Inflammatory macrophage (primary cell): ENCODE data around the gene C1S.
"Not testable (repeated sequence)": the region's sequence is repeated elsewhere in the genome, so short reads cannot be mapped to it uniquely, and the experiment has no call there.

Source experiments
- DNase-seq, 2 donors: peaks; one replicate each; pipeline ENCODE4 v3.0.0-alpha.2; 2020 to 2022

C1S gene

GRCh38 chr12:7107181-7107580 lies 46.7 kb downstream of the C1S start:
- not testable (repeated sequence) for DNase-seq

- DNase-seq: no peak
Measured at GRCh38 chr12:7107636-7108002, 47.1 kb downstream of the C1S start.

DNA sequence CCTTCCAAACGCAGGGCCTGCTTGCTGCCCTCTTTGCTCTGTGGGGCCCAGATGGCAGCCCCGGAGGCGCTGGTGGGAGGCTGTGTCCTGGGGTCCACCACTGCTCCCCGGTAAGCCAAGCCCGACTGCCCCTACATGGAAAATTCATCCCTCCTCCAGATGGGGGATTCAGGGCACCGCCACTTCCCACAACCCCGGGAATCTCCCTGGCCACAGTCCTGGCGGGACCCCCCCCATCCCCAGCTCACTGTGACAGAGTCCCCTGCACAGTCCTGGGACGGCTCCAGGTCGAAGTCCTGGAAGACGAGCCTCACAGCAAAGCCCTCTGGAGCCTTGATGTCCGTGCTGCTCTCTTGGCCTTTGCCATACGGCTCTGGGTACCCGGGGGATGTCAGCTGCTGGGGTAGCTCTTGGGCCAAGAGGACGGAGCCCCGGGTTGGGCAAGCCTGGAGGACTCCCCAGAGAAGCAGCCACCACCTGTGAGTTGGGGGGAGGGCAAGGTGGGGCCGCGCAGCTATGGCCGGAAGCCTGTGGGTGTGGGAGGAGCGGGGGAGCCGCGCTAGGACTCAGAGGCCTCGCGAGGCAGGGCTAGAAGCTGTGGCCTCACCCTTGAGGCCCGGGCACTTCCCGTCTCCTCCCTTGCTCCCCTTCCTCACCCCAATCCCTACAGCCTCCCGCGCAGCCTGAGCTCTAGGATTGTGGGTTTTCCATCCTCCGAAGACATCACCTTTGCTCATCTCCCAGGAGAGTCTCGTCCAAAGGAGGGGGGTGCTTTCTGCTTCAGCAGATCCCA lies 47.7 kb downstream of the C1S start:
- peak; percentile 57 to 60 for DNase-seq

DNA sequence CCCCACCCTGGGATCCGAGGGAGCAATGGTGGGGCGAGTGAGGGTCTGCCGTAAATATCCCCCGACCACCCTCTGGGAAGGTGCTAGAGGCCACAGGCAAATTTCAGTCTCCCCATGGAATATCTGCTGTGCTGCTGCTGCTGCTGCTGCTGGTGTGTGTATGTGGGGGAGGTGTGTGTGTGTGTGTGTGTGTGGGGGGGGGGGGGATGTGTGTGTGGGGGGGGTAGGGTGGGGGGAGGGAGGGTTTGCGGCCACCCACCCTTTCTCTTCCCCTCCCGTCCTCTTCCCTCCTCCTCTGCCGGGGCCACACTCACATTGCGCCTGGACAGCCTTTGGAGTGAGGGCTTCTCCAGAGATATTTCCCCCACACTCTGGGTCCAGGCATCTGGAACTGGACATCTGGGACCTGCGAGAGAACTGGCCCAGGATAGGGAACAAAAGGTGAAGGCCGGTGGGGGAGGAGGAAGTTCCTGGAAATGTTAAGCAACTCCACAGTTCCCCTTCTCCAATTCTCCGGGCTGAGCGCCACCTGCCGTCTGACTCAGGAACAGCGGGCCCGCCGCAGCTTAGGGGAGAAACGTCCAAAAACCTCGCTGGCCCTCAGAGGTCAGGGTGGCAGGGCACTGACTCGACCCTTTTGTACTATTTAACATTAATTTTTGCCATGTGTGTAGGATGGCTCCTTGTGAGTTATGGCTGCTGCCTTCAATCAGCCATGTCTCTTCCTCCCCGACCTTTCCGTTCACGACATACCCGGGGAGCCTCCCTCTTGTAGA lies 48.5 kb downstream of the C1S start, which contains the start of gene C1RL:
Gene C1RL, minus strand, starts transcription at position 419 of the 776 bp plus-strand sequence. Its CDS starts 34 bp downstream, at position 385.
- DNase-seq: peak; percentile 85 to 93

- no peak for DNase-seq
Measured at GRCh38 chr12:7109572-7109920, 49.0 kb downstream of the C1S start.

GRCh38 chr12:7110661-7111060 lies 50.1 kb downstream of the C1S start:
- DNase-seq: no peak

GRCh38 chr12:7112041-7112440 lies 51.5 kb downstream of the C1S start:
- no peak for DNase-seq

DNA sequence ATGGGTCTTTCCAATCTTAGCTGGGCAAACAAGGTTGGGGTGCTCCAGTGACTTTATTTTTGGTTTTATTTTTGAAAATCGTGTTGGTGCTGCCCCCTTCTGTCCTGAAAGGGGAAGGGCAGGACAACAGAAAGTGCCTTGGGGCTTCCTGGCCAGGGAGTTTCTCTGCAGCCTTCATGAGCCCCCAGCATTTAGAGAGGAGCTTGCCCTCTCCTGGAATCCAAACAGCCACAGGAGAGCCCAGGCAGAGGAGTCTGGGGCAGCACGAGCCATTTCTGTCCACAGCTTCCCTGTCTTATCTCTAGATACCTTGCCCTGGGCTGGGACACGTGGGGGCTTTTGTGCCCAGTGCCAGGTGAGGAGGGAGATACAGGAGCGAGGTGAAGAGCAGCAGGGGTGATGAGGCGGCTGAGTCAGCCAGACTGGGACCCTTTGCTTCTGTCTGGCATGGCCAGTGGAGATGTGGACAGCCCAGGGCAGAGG lies 52.9 kb downstream of the C1S start:
- DNase-seq: peak; percentile 40 to 49

GRCh38 chr12:7114008-7114407 lies 53.5 kb downstream of the C1S start:
- DNase-seq: no peak

GRCh38 chr12:7114851-7115250 lies 54.3 kb downstream of the C1S start:
- DNase-seq: no peak

- no peak for DNase-seq
Measured at GRCh38 chr12:7116196-7116595, 55.7 kb downstream of the C1S start.

GRCh38 chr12:7116916-7117315 lies 56.4 kb downstream of the C1S start:
- DNase-seq: no peak

DNA sequence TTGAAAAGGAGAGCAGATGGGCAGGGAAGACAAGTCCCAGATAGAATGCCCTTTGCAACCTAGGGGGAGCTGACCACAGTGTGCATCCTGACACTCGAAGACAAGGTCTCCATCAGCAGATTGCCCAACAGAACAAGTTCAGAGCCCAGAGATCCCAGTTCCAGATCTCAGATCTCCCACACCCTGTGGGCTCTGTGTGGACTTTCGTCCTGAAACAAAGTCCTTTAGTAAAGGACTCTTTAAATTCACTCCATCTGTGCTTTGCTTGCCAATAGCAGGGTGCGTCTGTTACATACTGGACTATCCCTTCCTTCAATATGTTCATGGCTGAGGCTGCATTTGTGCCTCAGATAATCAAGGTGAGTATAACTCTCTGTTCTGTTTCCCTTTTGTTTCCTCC lies 57.2 kb downstream of the C1S start:
- no peak for DNase-seq

DNA sequence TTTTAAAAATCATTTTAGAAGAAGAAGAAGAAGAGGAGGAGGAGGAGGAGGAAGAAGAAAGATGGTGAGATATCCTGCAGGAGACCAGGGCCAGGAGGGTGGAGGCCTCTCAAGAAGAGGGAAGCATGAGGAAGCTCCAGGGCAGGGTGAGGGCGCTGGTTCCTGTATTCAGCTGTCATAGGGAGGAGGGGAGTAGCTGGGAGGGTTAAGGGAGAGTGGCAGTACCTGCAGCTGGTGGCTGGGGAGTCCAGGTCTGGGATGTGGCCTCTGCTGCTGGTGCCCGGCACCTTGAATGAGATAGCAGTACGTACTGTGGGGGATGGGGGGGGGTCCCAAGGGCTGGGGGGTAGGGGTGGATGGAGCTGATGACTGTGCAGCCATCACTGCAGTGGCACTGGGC lies 58.4 kb downstream of the C1S start:
- peak; percentile 49 to 54 for DNase-seq

GRCh38 chr12:7120166-7120565 lies 59.6 kb downstream of the C1S start:
- DNase-seq: no peak
